Spleen (tissue), 11 donors: Measurements from ENCODE around the gene KCNQ1. TPM values are rescaled to one million over a fixed set of nuclear protein-coding genes. Genes with fewer than 3 reads are reported as not detected.

ENCODE experiments used
- DNase-seq: peaks from one replicate; pipeline ENCODE4 v3.0.0-alpha.2; 2020
- H3K27ac ChIP-seq, 8 donors: fragments of 200-600 bp; sonication (generic) in 7 of 8; 1 replicate in 4 of 8; 2 replicates in 4 of 8; pipeline versions ENCODE4 v1.5.0 to v1.8.0; 2016 to 2021; ENCODE audit warnings: inconsistent platforms in 4 of 8, mild to moderate bottlenecking in 4 of 8, moderate library complexity in 1 of 8
- H3K27me3 ChIP-seq, 7 donors: fragments of 200-600 bp; sonication (generic) in 6 of 7; replicated peaks in 1 of 7; 1 replicate in 4 of 7; 2 replicates in 3 of 7; pipeline versions ENCODE4 v1.5.0 to v1.8.0; 2016 to 2021; ENCODE audit warnings: inconsistent platforms in 3 of 7, mild to moderate bottlenecking in 1 of 7
- H3K36me3 ChIP-seq, 6 donors: fragments of 200-600 bp; sonication (generic) in 5 of 6; 1 replicate in 4 of 6; 2 replicates in 2 of 6; pipeline versions ENCODE4 v1.5.0 to v1.8.0; 2016 to 2021; ENCODE audit warnings: inconsistent platforms in 2 of 6
- H3K4me1 ChIP-seq, 6 donors: fragments of 200-600 bp; sonication (generic) in 5 of 6; 1 replicate in 3 of 6; 2 replicates in 3 of 6; pipeline versions ENCODE4 v1.5.0 to v1.8.0; 2016 to 2021; ENCODE audit warnings: inconsistent platforms in 3 of 6
- H3K4me3 ChIP-seq, 8 donors: fragments of 200-600 bp; sonication (generic) in 7 of 8; 1 replicate in 4 of 8; 2 replicates in 4 of 8; pipeline versions ENCODE4 v1.5.0 to v1.8.0; 2016 to 2021; ENCODE audit warnings: inconsistent platforms in 4 of 8, mild to moderate bottlenecking in 4 of 8, moderate library complexity in 2 of 8
- H3K9me3 ChIP-seq, 8 donors: fragments of 200-600 bp; sonication (generic) in 7 of 8; 1 replicate in 4 of 8; 2 replicates in 4 of 8; pipeline versions ENCODE4 v1.5.0 to v1.8.0; 2016 to 2021; ENCODE audit warnings: inconsistent platforms in 4 of 8
- POLR2A ChIP-seq, 3 donors: fragments of 450-650 bp; IDR thresholded peaks; one replicate each; pipeline ENCODE4 v1.5.1; 2017; ENCODE audit warnings: antibody characterized with exemption in 3 of 3, mild to moderate bottlenecking in 1 of 3
- POLR2AphosphoS5 ChIP-seq, 3 donors: sonication (generic); formaldehyde crosslinking; IDR thresholded peaks; one replicate each; pipeline ENCODE4 v1.5.1; 2017; ENCODE audit warnings: antibody characterized with exemption in 3 of 3
- WGBS, 5 donors: extraction: QIAGEN DNeasy Blood & Tissue Kit in 3 of 5; methylation state at CpG; one replicate each; pipeline versions ENCODE4 v1.1.5 to v1.1.7; 2013 to 2018; 5-methylcytosine and 5-hydroxymethylcytosine counted together
- intact Hi-C: fragments of 100-400 bp; cut with DNase I; formaldehyde crosslinking; loops from one replicate; pipeline ENCODE4 v1.15.0; 2023; ENCODE audit warnings: low total_unique reads
- polyA plus RNA-seq, 3 donors: library from polyadenylated mRNA; stranded (reverse); fragments of 200-250 nt; gene quantifications; one replicate each; pipeline ENCODE4 v1.2.1, GENCODE V29; 2013
- total RNA-seq, 7 donors: library from RNA; depleted of rRNA in 3 of 7; stranded (reverse); fragments of >200 nt in 3 of 7; fragmentation: NEBNext Ultra II Directional in 4 of 7; extraction: Animal tissue kit (Norgen Biotek cat#: 25700) in 4 of 7; gene quantifications; one replicate each; pipeline versions ENCODE4 v1.1.0 to v1.2.1, GENCODE V29; 2016 to 2021
- TF ChIP-seq, protein P1 (sequence below), 11 experiments: fragments of 200-600 bp in 7 of 11; fragments of 450-650 bp in 4 of 11; sonication (generic) in 4 of 11; IDR thresholded peaks in 8 of 11; conservative IDR thresholded peaks in 3 of 11; 1 replicate in 7 of 11; 2 replicates in 4 of 11; pipeline versions ENCODE4 v1.4.0 to v1.8.0; 2016 to 2021; ENCODE audit warnings: antibody characterized with exemption in 11 of 11, inconsistent platforms in 4 of 11, mild to moderate bottlenecking in 1 of 11
- donor health status: healthy with polysubstance abuse.
- donor health status: DM: no; HTN: no; CAD: no; lungs with moderate emphysema.
- donor health status: DM: no; HTN: no; CAD: no.
- donor health status: Bipolar disorder and iron deficiency.
- donor health status: healthy.
- donor health status: DM: no; HTN: no; CAD: no.
- donor health status: DM: yes; HTN: yes; CAD: no.

The KCNQ1 gene
- total and polyA plus RNA-seq, 10 donors: 3.3 to 21.6 (median 13.5) TPM

DNA sequence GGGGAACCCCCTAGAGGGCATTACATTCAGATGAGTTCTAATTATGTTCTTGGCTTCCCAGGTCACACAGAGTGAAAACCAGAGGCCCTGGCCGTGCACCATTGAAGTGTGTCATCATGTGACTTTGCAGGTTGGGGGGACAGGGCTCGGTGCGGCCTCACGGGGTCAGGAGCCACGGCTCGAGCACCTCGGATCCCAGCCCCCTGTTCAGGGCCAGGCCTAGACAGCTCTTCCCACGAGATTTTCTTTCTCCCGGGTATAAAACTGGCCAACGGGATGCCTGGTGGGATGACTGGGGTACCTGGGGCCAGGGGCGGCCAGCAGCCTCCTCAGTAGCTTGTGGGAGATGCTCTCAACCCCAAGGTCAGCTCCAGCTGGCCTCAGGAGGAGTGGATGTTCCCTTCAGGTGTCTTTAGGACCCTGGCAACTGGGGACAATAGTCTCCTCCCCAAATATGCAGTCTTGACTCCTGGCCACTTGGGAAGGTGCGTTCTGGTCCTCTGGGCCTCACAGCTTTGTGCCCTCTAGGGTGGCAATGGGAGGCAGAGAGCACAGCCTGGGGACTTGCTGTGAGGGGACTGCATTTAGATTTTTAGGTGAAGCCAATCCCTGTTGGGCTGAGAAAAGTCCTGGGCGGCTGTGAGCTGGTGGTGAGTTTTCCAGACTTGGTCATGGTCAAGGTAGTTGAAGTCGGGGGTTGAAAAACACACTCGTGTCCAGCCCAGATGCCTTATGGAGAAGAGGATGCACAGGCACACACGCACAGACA, 95.6 kb downstream of the KCNQ1 start:
- WGBS, 5 donors: 88 to 95% (median 94%) methylated on average over 13 to 16 of the region's 16 CpGs
- intact Hi-C loops: no loop called here
- Histone ChIP-seq H3K27me3 (no peaks in the 10 kb centered on the region), H3K9me3 (no peaks in the 10 kb centered on the region), H3K4me3 (no peak overlapping the region), H3K36me3 (no peaks in the 10 kb centered on the region), H3K4me1 (no peaks in the 10 kb centered on the region), H3K27ac (no peak overlapping the region)
- peak; percentile 47 for DNase-seq
- TF ChIP-seq POLR2A (IDR thresholded peaks at IDR 0.05): no peak
- TF ChIP-seq, protein P1, sequence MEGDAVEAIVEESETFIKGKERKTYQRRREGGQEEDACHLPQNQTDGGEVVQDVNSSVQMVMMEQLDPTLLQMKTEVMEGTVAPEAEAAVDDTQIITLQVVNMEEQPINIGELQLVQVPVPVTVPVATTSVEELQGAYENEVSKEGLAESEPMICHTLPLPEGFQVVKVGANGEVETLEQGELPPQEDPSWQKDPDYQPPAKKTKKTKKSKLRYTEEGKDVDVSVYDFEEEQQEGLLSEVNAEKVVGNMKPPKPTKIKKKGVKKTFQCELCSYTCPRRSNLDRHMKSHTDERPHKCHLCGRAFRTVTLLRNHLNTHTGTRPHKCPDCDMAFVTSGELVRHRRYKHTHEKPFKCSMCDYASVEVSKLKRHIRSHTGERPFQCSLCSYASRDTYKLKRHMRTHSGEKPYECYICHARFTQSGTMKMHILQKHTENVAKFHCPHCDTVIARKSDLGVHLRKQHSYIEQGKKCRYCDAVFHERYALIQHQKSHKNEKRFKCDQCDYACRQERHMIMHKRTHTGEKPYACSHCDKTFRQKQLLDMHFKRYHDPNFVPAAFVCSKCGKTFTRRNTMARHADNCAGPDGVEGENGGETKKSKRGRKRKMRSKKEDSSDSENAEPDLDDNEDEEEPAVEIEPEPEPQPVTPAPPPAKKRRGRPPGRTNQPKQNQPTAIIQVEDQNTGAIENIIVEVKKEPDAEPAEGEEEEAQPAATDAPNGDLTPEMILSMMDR (IDR thresholded peaks at IDR 0.05 in 8 of 11, conservative IDR thresholded peaks at IDR 0.05 in 3 of 11): no peak

DNA sequence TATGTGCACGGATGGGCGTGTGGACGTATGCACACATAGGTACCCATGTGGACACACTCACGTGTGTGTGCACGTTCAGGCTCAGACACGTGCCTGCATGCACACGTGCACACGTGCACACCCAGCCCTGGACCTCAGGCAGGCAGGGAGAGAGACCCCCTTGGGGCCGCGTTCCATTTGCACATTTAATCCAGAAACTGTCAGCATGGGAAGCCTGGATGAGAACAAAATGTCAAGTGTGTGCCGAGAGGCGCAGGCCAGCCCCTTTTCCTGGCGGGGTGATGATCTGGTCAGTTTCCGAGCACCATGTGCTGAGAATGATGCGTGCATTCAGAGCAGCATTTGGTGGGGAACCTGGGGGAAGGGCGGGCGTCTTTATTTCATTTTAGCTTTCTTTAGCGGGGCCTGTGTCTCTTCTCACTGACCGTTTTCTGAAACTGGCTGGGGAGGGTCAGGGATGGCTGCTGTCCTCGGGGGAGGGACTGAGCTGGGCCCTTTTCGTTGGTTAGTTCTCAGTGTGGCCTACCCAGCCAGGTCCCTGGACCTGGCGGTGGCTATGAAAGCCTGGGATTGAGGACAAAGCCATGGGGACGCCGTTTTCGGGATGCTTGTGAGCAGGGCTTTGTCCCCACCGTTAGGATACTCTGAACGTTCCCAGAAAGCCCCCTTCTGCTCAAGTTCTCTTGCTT, 96.3 kb downstream of the KCNQ1 start:
- no peak for TF ChIP-seq POLR2A (IDR thresholded peaks at IDR 0.05)
- TF ChIP-seq, protein P1 (IDR thresholded peaks at IDR 0.05 in 8 of 11, conservative IDR thresholded peaks at IDR 0.05 in 3 of 11): no peak
- intact Hi-C loops: no loop called here
- H3K4me1 ChIP-seq: no peaks in the 10 kb centered on the region
- no peaks in the 10 kb centered on the region for H3K27me3 ChIP-seq
- peak; percentile 53 for DNase-seq
- no peaks in the 10 kb centered on the region for H3K9me3 ChIP-seq
- H3K27ac ChIP-seq: no peak overlapping the region
- WGBS, 5 donors: 90 to 93% (median 91%) methylated on average over 27 of the region's 27 CpGs
- no peak overlapping the region for H3K4me3 ChIP-seq
- H3K36me3 ChIP-seq: no peaks in the 10 kb centered on the region

DNA sequence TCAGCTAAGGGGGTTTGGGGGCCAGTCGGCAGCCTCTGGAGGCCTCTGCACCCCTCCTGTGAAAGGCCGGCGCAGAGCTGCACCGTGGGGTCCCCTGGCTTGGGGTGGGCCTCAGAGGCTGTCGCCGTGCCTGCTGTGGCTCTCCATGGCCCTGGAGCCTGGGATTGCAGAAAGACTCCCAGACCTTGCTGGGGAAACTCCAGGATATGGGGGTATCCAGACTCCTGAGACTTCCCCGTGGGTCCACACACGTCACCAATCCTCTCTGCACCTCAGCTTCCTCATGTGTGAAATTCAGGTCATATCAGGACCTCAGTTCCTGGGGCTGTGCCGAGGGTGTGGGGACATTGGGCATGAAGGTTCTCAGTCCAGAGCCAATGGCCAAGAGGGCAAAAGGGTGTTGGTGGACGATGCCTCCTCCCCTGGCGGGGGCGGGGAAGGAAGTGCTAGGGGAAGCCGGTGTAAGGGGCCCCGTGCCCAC, 97.1 kb downstream of the KCNQ1 start:
- WGBS, 5 donors: 58 to 80% (median 73%) methylated on average over 9 to 14 of the region's 14 CpGs
- H3K27me3 ChIP-seq: no peaks in the 10 kb centered on the region

DNA sequence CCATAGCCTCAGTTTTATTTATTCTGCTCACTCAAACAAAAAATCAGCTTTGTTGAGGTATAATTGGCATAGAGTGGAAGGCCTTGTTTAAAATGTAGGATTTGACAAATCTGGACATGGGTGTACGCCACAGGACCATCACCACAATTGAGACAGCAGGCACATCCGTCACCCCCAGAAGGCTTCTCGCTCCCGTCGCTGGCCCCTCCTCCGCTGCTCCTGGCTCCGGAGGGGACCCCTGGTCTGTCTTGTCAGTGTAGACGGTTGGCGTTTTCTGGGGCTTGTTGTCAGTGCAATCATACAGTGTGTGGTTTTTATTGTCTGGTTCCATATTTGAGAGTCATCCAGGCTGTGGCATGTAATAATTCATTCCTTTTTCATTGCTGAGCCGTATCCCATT, 97.6 kb downstream of the KCNQ1 start:
- intact Hi-C loops: no loop called here
- H3K9me3 ChIP-seq: no peaks in the 10 kb centered on the region

More for the DNA sequence above, 97.1 kb downstream of the KCNQ1 start:
- Histone ChIP-seq H3K4me3 (no peak overlapping the region), H3K36me3 (no peaks in the 10 kb centered on the region), H3K9me3 (no peaks in the 10 kb centered on the region), H3K27ac (no peak overlapping the region), H3K4me1 (no peaks in the 10 kb centered on the region)
- TF ChIP-seq POLR2A (IDR thresholded peaks at IDR 0.05) (no peak), POLR2AphosphoS5 (IDR thresholded peaks at IDR 0.05) (no peak)
- TF ChIP-seq, protein P1 (IDR thresholded peaks at IDR 0.05 in 8 of 11, conservative IDR thresholded peaks at IDR 0.05 in 3 of 11): no peak
- peak; percentile 55 for DNase-seq
- intact Hi-C loops: no loop called here

More for the DNA sequence above, 97.6 kb downstream of the KCNQ1 start:
- Histone ChIP-seq H3K27ac (no peak overlapping the region), H3K27me3 (no peaks in the 10 kb centered on the region), H3K4me1 (no peaks in the 10 kb centered on the region), H3K4me3 (no peak overlapping the region), H3K36me3 (no peaks in the 10 kb centered on the region)
- TF ChIP-seq POLR2AphosphoS5 (IDR thresholded peaks at IDR 0.05): no peak
- TF ChIP-seq, protein P1 (IDR thresholded peaks at IDR 0.05 in 8 of 11, conservative IDR thresholded peaks at IDR 0.05 in 3 of 11): no peak
- no peak for TF ChIP-seq POLR2A (IDR thresholded peaks at IDR 0.05)
- peak; percentile 46 for DNase-seq
- 86 to 92% (median 89%) methylated on average over 10 of the region's 10 CpGs for WGBS, 5 donors
